ENCODE results near the gene ATP6AP1. TPM values are rescaled to one million over a fixed set of nuclear protein-coding genes. Genes with fewer than 3 reads are reported as not detected.

Gene ATP6AP1
- total RNA-seq, 6 donors from 2014 or later: 70.3 to 183 (median 108) TPM

DNA sequence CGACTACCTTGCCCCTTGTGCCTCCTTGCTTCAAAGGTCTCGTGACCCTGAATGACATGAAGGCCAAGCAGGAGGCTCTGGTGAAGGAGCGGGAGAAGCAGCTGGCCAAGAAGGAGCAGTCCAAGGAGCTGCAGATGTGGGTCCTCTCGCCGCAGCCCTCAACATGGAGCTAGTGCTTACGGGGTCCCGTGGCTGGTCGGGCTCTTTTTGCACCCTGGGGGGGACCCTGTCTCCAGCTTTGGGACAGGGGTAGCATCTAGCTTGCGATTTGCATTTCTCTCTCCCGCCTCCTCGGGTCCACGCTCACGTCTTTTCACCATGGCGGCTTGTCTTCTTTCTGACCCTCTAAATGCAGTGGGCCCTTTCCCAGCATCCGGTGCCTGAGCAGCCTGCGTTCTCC, 17.3 kb downstream of the ATP6AP1 start:
- peaks cover 6 to 20% (median 7%) of the 10 kb centered on the region in 4 donors for H3K4me1 ChIP-seq
- 87 to 98% methylated on average over 8 to 16 of the region's 16 CpGs for WGBS, 2 donors
- H3K27me3 ChIP-seq: no peaks in the 10 kb centered on the region
- DNase-seq (no peak), ATAC-seq (ENCODE audit: low FRiP score in 2 of 2) (no peak)
- no peaks in the 10 kb centered on the region for H3K9me3 ChIP-seq
- H3K4me3 ChIP-seq: no peak overlapping the region
- peaks cover 0 to 60% (median 34%) of the 10 kb centered on the region in 4 donors for H3K36me3 ChIP-seq
- no peak overlapping the region for H3K27ac ChIP-seq
- TF ChIP-seq CTCF (IDR thresholded peaks at IDR 0.05) (no peak), POLR2AphosphoS5 (IDR thresholded peaks at IDR 0.05) (no peak), EP300 (IDR thresholded peaks at IDR 0.05) (no peak), POLR2A (IDR thresholded peaks at IDR 0.05) (no peak)

DNA sequence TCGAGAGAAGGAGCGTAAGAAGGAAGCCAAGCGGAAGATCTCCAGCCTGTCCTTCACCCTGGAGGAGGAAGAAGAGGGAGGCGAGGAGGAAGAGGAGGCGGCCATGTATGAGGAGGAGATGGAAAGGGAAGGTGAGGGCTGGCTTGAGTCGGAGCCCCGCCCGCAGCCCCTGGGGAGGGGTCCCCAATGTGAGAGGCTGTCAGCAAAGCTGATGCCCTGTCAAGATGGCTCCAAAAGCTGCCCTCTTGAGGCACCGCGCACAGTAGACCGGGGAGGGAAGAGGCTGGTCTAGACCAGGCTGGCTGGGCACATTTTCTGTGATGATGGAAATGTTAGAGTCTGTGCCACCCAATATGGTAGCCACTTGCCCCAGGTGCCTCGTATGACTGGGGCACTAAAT, 18.0 kb downstream of the ATP6AP1 start:
- Histone ChIP-seq H3K27ac (no peak overlapping the region), H3K9me3 (no peaks in the 10 kb centered on the region), H3K4me1 (peaks cover 6 to 20% (median 7%) of the 10 kb centered on the region in 4 donors), H3K36me3 (peaks cover 0 to 60% (median 33%) of the 10 kb centered on the region in 4 donors), H3K4me3 (no peak overlapping the region), H3K27me3 (no peaks in the 10 kb centered on the region)
- DNase-seq: no peak
- WGBS, 2 donors: 86 to 92% methylated on average over 8 to 12 of the region's 12 CpGs
- no peak for TF ChIP-seq POLR2AphosphoS5 (IDR thresholded peaks at IDR 0.05)
- no peak for TF ChIP-seq CTCF (IDR thresholded peaks at IDR 0.05)
- TF ChIP-seq POLR2A (IDR thresholded peaks at IDR 0.05): no peak
- TF ChIP-seq EP300 (IDR thresholded peaks at IDR 0.05): no peak
- no peak for ATAC-seq (ENCODE audit: low FRiP score in 2 of 2)

- TF ChIP-seq EP300 (IDR thresholded peaks at IDR 0.05) (no peak), CTCF (IDR thresholded peaks at IDR 0.05) (no peak), POLR2AphosphoS5 (IDR thresholded peaks at IDR 0.05) (no peak), POLR2A (IDR thresholded peaks at IDR 0.05) (no peak)
- ATAC-seq (ENCODE audit: low FRiP score in 2 of 2): no peak
- no peak overlapping the region for H3K4me3 ChIP-seq
- peaks cover 0 to 50% (median 21%) of the 10 kb centered on the region in 4 donors for H3K36me3 ChIP-seq
- DNase-seq: no peak
- no peak overlapping the region for H3K27ac ChIP-seq
- no peaks in the 10 kb centered on the region for H3K27me3 ChIP-seq
- H3K9me3 ChIP-seq: no peaks in the 10 kb centered on the region
- H3K4me1 ChIP-seq: peaks cover 6 to 20% (median 7%) of the 10 kb centered on the region in 4 donors
- WGBS, 2 donors: 91 to 97% methylated on average over 6 to 14 of the region's 14 CpGs
Measured at GRCh38 chrX:154448484-154448883, 20.0 kb downstream of the ATP6AP1 start.

DNA sequence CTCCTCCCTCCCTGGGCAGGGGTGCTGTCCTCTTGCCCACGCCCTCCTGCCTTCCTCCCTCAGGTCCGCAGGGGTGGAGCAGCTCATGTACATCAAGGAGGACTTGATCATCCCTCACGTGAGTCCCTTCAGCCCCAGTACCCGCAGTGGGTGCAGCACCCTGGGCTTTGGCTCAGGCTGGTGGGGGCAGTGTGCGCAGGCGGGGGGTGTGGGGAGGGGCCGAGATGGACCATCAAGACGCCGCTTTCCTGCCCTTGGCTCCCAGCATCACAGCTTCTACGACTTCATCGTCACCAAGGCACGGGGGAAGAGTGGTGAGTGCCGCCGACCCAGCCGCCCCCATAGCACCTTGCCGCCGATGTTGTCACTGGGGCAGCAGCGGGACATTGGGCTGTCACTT, 21.1 kb downstream of the ATP6AP1 start:
- H3K4me3 ChIP-seq: no peak overlapping the region
- H3K36me3 ChIP-seq: peaks cover 0 to 50% (median 21%) of the 10 kb centered on the region in 4 donors
- no peaks in the 10 kb centered on the region for H3K9me3 ChIP-seq
- TF ChIP-seq POLR2AphosphoS5 (IDR thresholded peaks at IDR 0.05) (no peak), EP300 (IDR thresholded peaks at IDR 0.05) (no peak), POLR2A (IDR thresholded peaks at IDR 0.05) (no peak), CTCF (IDR thresholded peaks at IDR 0.05) (no peak)
- ATAC-seq (ENCODE audit: low FRiP score in 2 of 2) (no peak), DNase-seq (no peak)
- H3K4me1 ChIP-seq: peaks cover 6 to 19% (median 6%) of the 10 kb centered on the region in 4 donors
- H3K27ac ChIP-seq: no peak overlapping the region
- WGBS, 2 donors: 87 to 100% methylated on average over 7 to 18 of the region's 18 CpGs
- H3K27me3 ChIP-seq: no peaks in the 10 kb centered on the region

- DNase-seq: no peak
- Histone ChIP-seq H3K36me3 (peaks cover 0 to 50% (median 21%) of the 10 kb centered on the region in 4 donors), H3K4me1 (peaks cover 0 to 12% (median 0%) of the 10 kb centered on the region in 4 donors), H3K9me3 (no peaks in the 10 kb centered on the region), H3K27ac (no peak overlapping the region), H3K4me3 (no peak overlapping the region), H3K27me3 (no peaks in the 10 kb centered on the region)
- ATAC-seq (ENCODE audit: low FRiP score in 2 of 2): no peak
- WGBS, 2 donors: 92% methylated on average over 14 to 17 of the region's 17 CpGs
- TF ChIP-seq POLR2A (IDR thresholded peaks at IDR 0.05) (no peak), CTCF (IDR thresholded peaks at IDR 0.05) (no peak), EP300 (IDR thresholded peaks at IDR 0.05) (no peak), POLR2AphosphoS5 (IDR thresholded peaks at IDR 0.05) (no peak)
Measured at GRCh38 chrX:154450312-154450711, 21.8 kb downstream of the ATP6AP1 start.

Data from upper lobe of left lung (tissue), 6 donors.